OCI-LY3 (cell line): ENCODE measurements around the gene EDA.

Source experiments
- H2AFZ ChIP-seq: fragments of 200-600, 300-600 bp; shearing (Covaris generic); 2 replicates; pipeline ENCODE4 v1.6.0; 2014; ENCODE audit warnings: antibody characterized with exemption, low read depth, low read length
- H3K27ac ChIP-seq: fragments of 200-600, 300-600 bp; sonication (generic); 2 replicates; pipeline ENCODE4 v1.5.1; 2014; ENCODE audit warnings: mild to moderate bottlenecking, low read length, moderate library complexity, mixed read lengths
- H3K27me3 ChIP-seq: fragments of 200-600, 300-600 bp; sonication (generic); 2 replicates; pipeline ENCODE4 v1.6.1; 2014; ENCODE audit warnings: low read depth, low read length, mixed read lengths
- H3K36me3 ChIP-seq: fragments of 200-600, 300-600 bp; sonication (generic); replicated peaks from 2 replicates; pipeline ENCODE3; 2014; ENCODE audit warnings: low read depth, low read length, mixed read lengths
- H3K4me1 ChIP-seq: fragments of 300-600, 200-600 bp; sonication (generic); 2 replicates; pipeline ENCODE4 v1.6.1; 2014; ENCODE audit warnings: low read length, mixed read lengths
- H3K4me2 ChIP-seq: fragments of 200-600, 300-600 bp; sonication (generic); 2 replicates; pipeline ENCODE4 v1.6.1; 2014; ENCODE audit warnings: low read length, mixed read lengths
- H3K4me3 ChIP-seq: fragments of 300-600, 200-600 bp; sonication (generic); 2 replicates; pipeline ENCODE4 v1.5.1; 2014; ENCODE audit warnings: antibody characterized with exemption, mild to moderate bottlenecking, low read length, moderate library complexity
- H3K79me2 ChIP-seq: fragments of 300-600, 200-600 bp; shearing (Covaris generic); 2 replicates; pipeline ENCODE4 v1.6.1; 2014; ENCODE audit warnings: mild to moderate bottlenecking, low read length, mixed read lengths
- H3K9ac ChIP-seq: fragments of 300-600, 200-600 bp; shearing (Covaris generic); 2 replicates; pipeline ENCODE4 v1.6.0; 2014; ENCODE audit warnings: mild to moderate bottlenecking, low read length, moderate library complexity
- H3K9me3 ChIP-seq: fragments of 200-600, 300-600 bp; shearing (Covaris generic); 2 replicates; pipeline ENCODE4 v1.6.1; 2014; ENCODE audit warnings: low read length, mixed read lengths; ENCODE audit not compliant: insufficient read depth
- H4K20me1 ChIP-seq: fragments of 200-600, 300-600 bp; sonication (generic); 2 replicates; pipeline ENCODE4 v1.6.1; 2016; ENCODE audit warnings: low read length, mixed read lengths; ENCODE audit not compliant: insufficient read depth
- EZH2phosphoT487 ChIP-seq: fragments of 200-600 bp; shearing (Covaris generic); IDR thresholded peaks from 2 replicates; pipeline ENCODE4 v1.6.1; 2018; ENCODE audit warnings: antibody characterized with exemption, mixed run types, low read depth
- TF ChIP-seq, protein P1 (sequence below): fragments of 200-600, 300-600 bp; sonication (generic); IDR thresholded peaks from 2 replicates; pipeline ENCODE4 v1.5.1; 2014; ENCODE audit warnings: antibody characterized with exemption, low read length, low read depth

EDA gene

DNA sequence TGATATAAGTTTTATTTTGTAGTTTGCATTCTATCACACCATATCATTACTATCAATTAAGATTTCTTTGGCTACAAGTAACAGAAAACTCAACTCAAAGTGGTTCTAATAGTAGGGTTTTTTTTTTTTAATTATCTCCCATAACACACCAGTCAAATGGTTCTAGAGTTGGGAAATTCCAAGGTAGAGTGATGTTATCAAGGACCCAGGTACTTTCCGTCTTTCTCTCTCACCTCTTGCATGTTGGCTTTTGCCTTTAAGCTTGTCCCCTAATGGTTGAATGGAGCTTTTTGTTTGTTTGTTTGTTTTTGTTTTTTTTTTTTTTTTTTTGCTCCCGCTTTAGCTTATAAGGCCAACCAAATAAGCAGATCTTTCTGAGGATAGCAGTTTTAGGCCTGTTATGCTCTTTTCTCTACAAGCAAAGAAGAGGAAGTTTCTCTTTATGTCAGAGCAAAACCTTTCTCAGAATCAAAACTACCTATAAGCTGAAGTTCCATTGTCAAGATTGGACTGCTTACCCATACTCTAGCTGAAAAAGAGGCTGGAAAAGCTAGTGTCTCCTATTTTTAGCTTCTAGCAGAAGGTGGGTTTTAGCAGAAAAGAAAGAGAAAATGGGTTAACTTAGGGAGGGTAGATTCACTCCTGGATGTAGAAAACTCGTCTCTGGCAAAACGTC lies 177.5 kb downstream of the EDA start:
- Histone ChIP-seq H2AFZ (no peak overlapping the region), H3K36me3 (no peaks in the 10 kb centered on the region), H3K4me3 (no peak overlapping the region), H3K79me2 (no peaks in the 10 kb centered on the region), H3K4me2 (no peak overlapping the region), H3K9me3 (no peaks in the 10 kb centered on the region), H4K20me1 (no peaks in the 10 kb centered on the region), H3K27ac (no peak overlapping the region), H3K9ac (no peak overlapping the region), H3K4me1 (no peaks in the 10 kb centered on the region), H3K27me3 (no peaks in the 10 kb centered on the region)
- no peak for TF ChIP-seq EZH2phosphoT487
- TF ChIP-seq, protein P1, sequence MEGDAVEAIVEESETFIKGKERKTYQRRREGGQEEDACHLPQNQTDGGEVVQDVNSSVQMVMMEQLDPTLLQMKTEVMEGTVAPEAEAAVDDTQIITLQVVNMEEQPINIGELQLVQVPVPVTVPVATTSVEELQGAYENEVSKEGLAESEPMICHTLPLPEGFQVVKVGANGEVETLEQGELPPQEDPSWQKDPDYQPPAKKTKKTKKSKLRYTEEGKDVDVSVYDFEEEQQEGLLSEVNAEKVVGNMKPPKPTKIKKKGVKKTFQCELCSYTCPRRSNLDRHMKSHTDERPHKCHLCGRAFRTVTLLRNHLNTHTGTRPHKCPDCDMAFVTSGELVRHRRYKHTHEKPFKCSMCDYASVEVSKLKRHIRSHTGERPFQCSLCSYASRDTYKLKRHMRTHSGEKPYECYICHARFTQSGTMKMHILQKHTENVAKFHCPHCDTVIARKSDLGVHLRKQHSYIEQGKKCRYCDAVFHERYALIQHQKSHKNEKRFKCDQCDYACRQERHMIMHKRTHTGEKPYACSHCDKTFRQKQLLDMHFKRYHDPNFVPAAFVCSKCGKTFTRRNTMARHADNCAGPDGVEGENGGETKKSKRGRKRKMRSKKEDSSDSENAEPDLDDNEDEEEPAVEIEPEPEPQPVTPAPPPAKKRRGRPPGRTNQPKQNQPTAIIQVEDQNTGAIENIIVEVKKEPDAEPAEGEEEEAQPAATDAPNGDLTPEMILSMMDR, result no peak

DNA sequence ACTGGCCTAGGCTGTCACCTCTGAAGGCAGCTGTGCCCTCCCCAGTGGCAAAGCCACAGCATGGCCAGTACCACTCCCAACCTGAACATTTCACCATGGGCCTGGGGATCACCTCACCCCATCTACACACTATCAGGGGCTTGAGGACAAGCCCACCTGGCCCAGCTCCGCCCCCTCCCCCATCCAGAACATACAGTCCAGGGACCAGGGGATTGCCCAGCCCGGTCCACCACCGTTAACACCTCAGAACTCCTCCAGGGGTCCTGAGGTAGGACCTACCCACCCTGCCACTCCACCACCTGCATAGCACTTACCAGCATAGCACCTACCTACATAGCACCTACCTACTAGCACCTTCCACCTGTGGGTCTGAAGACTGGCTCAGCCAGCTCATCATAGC lies 179.8 kb downstream of the EDA start:
- no peak overlapping the region for H3K4me2 ChIP-seq
- H3K4me1 ChIP-seq, result no peaks in the 10 kb centered on the region
- H3K4me3 ChIP-seq, result no peak overlapping the region
- no peak overlapping the region for H3K9ac ChIP-seq
- H3K79me2 ChIP-seq, result no peaks in the 10 kb centered on the region
- no peaks in the 10 kb centered on the region for H3K36me3 ChIP-seq
- H3K9me3 ChIP-seq, result no peaks in the 10 kb centered on the region
- H4K20me1 ChIP-seq, result no peaks in the 10 kb centered on the region
- H3K27me3 ChIP-seq, result no peaks in the 10 kb centered on the region
- no peak overlapping the region for H2AFZ ChIP-seq
- no peak overlapping the region for H3K27ac ChIP-seq
- TF ChIP-seq EZH2phosphoT487, result no peak
- TF ChIP-seq, protein P1, result no peak

DNA sequence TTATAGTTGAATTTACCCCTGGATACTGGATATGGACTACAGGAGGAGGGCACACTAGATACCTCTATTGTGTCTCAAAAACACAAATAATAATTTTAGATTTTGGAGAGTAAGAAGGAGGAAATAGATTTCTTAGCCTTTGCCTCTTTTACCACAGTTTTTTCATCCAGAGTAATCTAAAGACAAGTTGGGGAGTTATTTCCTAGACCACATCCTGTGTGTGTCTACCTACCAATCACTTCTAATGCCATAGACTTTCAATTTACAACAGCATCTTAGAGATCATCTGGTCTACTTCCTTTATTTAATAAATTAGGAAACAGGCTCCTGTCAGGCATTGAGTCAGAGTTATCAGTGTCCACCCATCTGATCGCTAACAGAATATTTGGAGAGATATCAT lies 191.5 kb downstream of the EDA start:
- no peak overlapping the region for H3K4me2 ChIP-seq
- H3K79me2 ChIP-seq, result no peaks in the 10 kb centered on the region
- no peak overlapping the region for H3K27ac ChIP-seq
- no peaks in the 10 kb centered on the region for H3K36me3 ChIP-seq
- H3K4me3 ChIP-seq, result no peak overlapping the region
- no peak for TF ChIP-seq EZH2phosphoT487
- TF ChIP-seq, protein P1, result no peak
- H3K27me3 ChIP-seq, result no peaks in the 10 kb centered on the region
- no peaks in the 10 kb centered on the region for H4K20me1 ChIP-seq
- H3K9ac ChIP-seq, result no peak overlapping the region
- no peak overlapping the region for H2AFZ ChIP-seq
- H3K4me1 ChIP-seq, result no peaks in the 10 kb centered on the region
- H3K9me3 ChIP-seq, result no peaks in the 10 kb centered on the region

DNA sequence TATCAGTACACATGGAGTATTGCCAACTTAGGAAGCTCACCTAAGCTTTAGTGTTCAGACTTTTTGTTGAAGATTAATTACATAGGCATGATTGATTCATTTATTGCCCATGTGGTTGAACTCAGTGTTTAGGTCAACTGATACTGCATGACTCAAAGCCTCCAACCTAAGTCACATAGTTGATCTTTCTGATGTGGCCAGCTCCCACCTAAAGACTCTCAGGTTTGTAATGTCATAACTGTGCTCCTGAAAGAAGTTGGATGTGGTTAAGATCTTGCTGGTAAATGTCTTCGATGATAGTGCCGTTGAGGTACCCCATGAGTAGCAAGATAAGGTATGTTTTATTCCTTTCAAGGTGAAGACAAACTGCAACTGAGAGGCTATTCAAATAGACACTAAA lies 192.5 kb downstream of the EDA start:
- no peaks in the 10 kb centered on the region for H4K20me1 ChIP-seq
- no peaks in the 10 kb centered on the region for H3K4me1 ChIP-seq
- no peak overlapping the region for H3K4me3 ChIP-seq
- no peak for TF ChIP-seq EZH2phosphoT487
- TF ChIP-seq, protein P1, result no peak
- no peaks in the 10 kb centered on the region for H3K36me3 ChIP-seq
- H3K4me2 ChIP-seq, result no peak overlapping the region
- H3K27ac ChIP-seq, result no peak overlapping the region
- no peaks in the 10 kb centered on the region for H3K27me3 ChIP-seq
- H3K79me2 ChIP-seq, result no peaks in the 10 kb centered on the region
- no peaks in the 10 kb centered on the region for H3K9me3 ChIP-seq
- no peak overlapping the region for H2AFZ ChIP-seq
- H3K9ac ChIP-seq, result no peak overlapping the region
